Measurements from ENCODE around the gene IDH3A.

The IDH3A gene

GRCh38 chr15:78210349-78210717, 61.2 kb downstream of the IDH3A start:
- H3K4me3 ChIP-seq (ENCODE audit: low read depth, low read length) = no peak overlapping the region
- DNase-seq (ENCODE audit: low read depth) = peak; percentile 64
- no peak for TF ChIP-seq CTCF (IDR thresholded peaks at IDR 0.05; ENCODE audit: insufficient read depth, low read depth, low read length, missing control alignments)

GRCh38 chr15:78211189-78211921, 62.2 kb downstream of the IDH3A start:
- no peak for DNase-seq (ENCODE audit: low read depth)
- no peak overlapping the region for H3K4me3 ChIP-seq (ENCODE audit: low read depth, low read length)
- TF ChIP-seq CTCF (IDR thresholded peaks at IDR 0.05; ENCODE audit: insufficient read depth, low read depth, low read length, missing control alignments) = no peak

GRCh38 chr15:78212008-78212407, 62.8 kb downstream of the IDH3A start:
- DNase-seq (ENCODE audit: low read depth) = no peak
- H3K4me3 ChIP-seq (ENCODE audit: low read depth, low read length) = no peak overlapping the region
- TF ChIP-seq CTCF (IDR thresholded peaks at IDR 0.05; ENCODE audit: insufficient read depth, low read depth, low read length, missing control alignments) = no peak

- H3K4me3 ChIP-seq (ENCODE audit: low read depth, low read length) = no peak overlapping the region
- no peak for TF ChIP-seq CTCF (IDR thresholded peaks at IDR 0.05; ENCODE audit: insufficient read depth, low read depth, low read length, missing control alignments)
- DNase-seq (ENCODE audit: low read depth) = no peak
Observed at GRCh38 chr15:78212546-78213424, 63.6 kb downstream of the IDH3A start.

- no peak for DNase-seq (ENCODE audit: low read depth)
- H3K4me3 ChIP-seq (ENCODE audit: low read depth, low read length) = no peak overlapping the region
- TF ChIP-seq CTCF (IDR thresholded peaks at IDR 0.05; ENCODE audit: insufficient read depth, low read depth, low read length, missing control alignments) = no peak
Observed at GRCh38 chr15:78213425-78213750, 64.2 kb downstream of the IDH3A start.

- no peak for DNase-seq (ENCODE audit: low read depth)
- no peak overlapping the region for H3K4me3 ChIP-seq (ENCODE audit: low read depth, low read length)
- no peak for TF ChIP-seq CTCF (IDR thresholded peaks at IDR 0.05; ENCODE audit: insufficient read depth, low read depth, low read length, missing control alignments)
Observed at GRCh38 chr15:78213956-78214355, 64.8 kb downstream of the IDH3A start.
